Femur (tissue), 1 donor: ENCODE measurements around the gene YKT6.
"Not testable (repeated sequence)": the region's sequence is repeated elsewhere in the genome, so short reads cannot be mapped to it uniquely, and the experiment has no call there.

Experiments
- DNase-seq: peaks from one replicate; pipeline ENCODE4 v3.0.0-alpha.2; 2017

YKT6 gene

DNA sequence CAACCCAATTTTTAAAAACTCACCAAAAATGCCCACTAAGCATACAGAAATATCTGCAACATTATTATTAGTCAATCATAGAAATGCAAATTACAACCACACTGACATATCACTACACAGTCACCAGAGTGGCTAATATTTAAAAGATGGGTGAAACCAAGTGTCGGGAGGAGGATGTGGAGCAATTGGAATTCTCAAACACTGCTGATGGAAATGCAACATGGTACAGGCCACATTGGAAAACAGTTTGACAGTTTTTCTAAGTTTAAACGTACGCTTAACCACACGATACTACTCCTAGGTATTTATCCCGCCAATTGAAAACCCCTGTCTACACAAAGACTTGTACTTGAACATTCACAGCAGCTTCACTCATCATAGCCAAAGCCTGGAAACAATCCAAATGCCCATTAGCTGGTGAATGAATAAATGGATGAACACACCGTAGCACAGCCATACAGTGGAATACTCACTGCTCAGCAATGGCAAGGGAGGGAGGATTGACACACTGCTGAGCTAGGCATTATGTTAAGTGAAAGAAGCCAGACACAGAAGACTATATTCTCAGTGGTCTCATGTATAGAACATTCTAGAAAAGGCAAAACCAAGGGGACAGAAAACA is 27.9 kb upstream of the YKT6 start:
- no peak for DNase-seq

GRCh38 chr7:44173911-44174693 is 26.7 kb upstream of the YKT6 start:
- DNase-seq: no peak

- DNase-seq: not testable (repeated sequence)
These were observed 26.2 kb upstream of the YKT6 start for GRCh38 chr7:44174694-44174948.

DNA sequence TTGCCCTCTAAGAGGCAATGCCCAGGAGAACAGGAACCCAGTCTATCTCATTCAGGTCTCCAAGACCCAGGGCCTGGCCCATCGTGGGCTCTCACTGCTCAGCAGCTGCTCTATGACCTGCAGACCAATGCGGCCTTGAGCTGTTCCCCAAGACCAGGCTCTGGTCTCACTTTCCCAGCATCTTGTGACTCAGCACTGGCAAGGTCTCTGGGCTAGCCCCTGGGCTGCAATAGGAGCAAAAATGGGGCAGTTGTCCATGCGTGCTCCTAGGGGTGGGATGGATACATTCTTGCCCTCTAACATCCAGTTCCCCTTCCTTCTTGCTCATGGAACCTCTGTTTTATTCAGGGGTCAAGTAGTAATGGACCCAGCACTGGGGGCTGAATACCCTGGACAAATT is 25.0 kb upstream of the YKT6 start:
- DNase-seq: no peak

DNA sequence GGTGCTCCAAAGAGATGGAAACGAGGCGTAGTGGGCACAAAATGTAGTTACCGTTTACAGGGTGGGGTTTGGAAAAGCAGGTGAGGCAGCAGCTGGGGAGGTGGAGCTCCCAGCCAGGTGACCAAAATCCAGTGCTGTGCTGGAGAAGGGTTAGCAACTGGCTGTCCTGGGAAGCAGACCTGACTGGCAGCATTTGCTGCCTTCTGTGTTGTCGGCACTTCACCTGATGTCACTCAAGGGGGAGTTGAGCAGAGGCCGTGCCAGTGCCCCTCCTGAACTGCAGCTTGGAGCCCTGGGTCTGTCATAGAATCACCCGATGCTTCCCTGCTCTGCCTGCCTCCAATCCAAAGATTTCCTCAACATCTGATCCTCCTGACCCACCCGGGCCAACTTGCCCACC is 24.3 kb upstream of the YKT6 start:
- DNase-seq: no peak

GRCh38 chr7:44177570-44178131 is 23.1 kb upstream of the YKT6 start:
- DNase-seq: no peak

DNA sequence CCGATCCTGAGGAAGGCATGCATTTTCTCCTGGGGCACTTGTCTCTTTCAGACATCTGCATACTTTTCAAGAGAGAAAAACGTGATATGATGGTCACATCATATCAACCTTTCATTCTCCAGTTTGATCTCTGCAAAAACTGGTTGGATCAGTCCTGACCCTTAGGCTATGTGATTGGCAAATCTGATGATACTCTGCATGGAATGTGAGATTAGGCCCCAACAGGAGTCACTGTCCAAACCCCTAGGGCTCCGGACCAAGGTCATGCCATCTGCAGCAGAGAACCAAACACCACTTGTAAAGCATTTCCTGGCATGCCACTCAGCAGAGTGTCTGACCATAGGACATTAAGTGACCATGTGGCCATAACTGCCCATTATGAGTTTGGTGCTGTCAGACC is 20.1 kb upstream of the YKT6 start:
- DNase-seq: no peak

- DNase-seq: no peak
These were observed 18.0 kb upstream of the YKT6 start for GRCh38 chr7:44182827-44183226.

DNA sequence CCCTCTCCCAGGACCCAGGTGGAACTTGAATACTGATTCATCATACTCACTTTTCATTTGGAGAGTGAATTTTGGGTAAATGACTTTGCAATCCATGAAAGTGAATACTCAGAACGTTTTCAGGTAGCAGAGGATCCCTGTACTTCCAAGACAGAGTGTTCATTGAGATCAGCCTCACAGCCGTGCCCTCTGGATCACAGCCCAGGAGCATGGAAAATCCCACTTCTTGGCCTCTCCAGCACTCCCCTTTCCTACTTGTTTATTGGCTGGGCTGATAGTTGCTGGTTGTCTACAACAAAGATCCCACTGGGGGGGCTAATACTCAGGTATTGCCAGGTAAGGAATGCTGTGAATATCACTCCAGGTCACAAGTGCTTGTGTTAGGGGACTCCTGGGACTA is 17.4 kb upstream of the YKT6 start:
- no peak for DNase-seq

GRCh38 chr7:44184206-44184872 is 16.4 kb upstream of the YKT6 start:
- DNase-seq: peak; percentile 39

GRCh38 chr7:44184873-44185446 is 15.8 kb upstream of the YKT6 start:
- DNase-seq: no peak

DNA sequence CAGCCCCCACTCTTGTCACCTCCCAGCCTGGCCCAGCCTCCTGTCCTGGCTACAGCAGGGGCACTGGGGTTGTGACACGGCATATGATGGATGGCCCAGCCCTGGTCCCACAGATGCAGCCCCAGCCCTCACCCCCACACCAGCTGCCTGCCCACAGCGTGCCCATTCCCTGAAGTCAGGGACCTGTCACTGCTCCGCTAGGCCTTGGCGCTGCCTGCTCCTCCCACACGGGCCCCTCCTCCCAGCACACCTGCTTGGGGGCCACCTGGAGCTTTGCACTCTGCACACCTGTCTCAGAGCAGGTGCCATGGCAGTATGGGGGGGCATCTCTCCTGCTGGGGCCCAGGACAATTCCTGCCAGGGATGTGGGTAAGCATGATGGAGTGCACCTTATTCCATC is 15.0 kb upstream of the YKT6 start:
- no peak for DNase-seq

GRCh38 chr7:44186736-44187135 is 14.0 kb upstream of the YKT6 start:
- DNase-seq: no peak

GRCh38 chr7:44187636-44188416 is 13.0 kb upstream of the YKT6 start:
- DNase-seq: no peak

GRCh38 chr7:44188480-44189225 is 12.1 kb upstream of the YKT6 start:
- DNase-seq: no peak

- DNase-seq: no peak
These were observed 11.3 kb upstream of the YKT6 start, which contains the start of gene GCK for GRCh38 chr7:44189286-44189992. Gene GCK (minus strand): TSS chr7:44189439. CDS start chr7:44188953, 486 bp downstream.

GRCh38 chr7:44189993-44190872 is 10.5 kb upstream of the YKT6 start:
- DNase-seq: no peak

DNA sequence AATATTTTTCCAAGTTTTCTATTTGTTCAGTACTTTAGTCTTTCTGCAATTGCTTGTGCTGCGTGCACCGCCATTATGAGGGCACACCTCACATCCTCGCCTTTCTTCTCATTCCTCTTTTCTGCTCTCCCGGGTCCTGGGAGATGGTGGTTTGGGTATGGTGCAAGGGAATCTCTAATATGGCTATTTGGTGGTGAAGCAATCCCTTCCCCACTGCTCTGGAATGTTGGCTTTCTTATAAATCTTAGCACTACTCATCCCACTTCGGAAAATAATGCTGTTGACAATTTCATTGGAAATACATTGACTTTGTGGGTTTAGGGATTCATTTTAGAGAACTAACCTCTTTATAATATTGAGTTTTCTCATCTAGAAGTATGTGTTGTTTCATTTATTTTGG is 9.6 kb upstream of the YKT6 start:
- no peak for DNase-seq

- no peak for DNase-seq
These were observed 7.6 kb upstream of the YKT6 start for GRCh38 chr7:44193011-44193802.
